ENCODE results near the gene PACS1. TPM values are rescaled to one million over a fixed set of nuclear protein-coding genes. Genes with fewer than 3 reads are reported as not detected.

PACS1 gene
- total RNA-seq, 1 experiment from 2014 or later: 41.1 TPM

GRCh38 chr11:66068923-66069714 lies 953 bp upstream of the PACS1 start:
- ChIA-PET POLR2A (interaction anchor here (0.6 kb wide), 1 partner anchor 54 kb away, joined by 3 read pairs; no protein-coding TSS in a partner anchor), CTCF (interaction anchor here (1.0 to 2.0 kb wide), 5 partner anchors 12 to 191 kb away, joined by 3 to 11 read pairs (median 6); no protein-coding TSS in a partner anchor), RAD21 (ENCODE audit: low non-redundant PET in 1 of 2, low total read pairs in 2 of 2, uncharacterized antibody in 2 of 2, unreplicated experiment in 2 of 2) (no interaction called here)
- no peaks in the 10 kb centered on the region for H4K20me1 ChIP-seq (ENCODE audit: insufficient read depth)
- peak overlapping the region; percentile 50 for H3K9ac ChIP-seq (ENCODE audit: low read length)
- no peak overlapping the region for H2AFZ ChIP-seq (ENCODE audit: low read depth, low read length, poor library complexity, severe bottlenecking)
- peaks cover 50% of the 10 kb centered on the region for H3K79me2 ChIP-seq (ENCODE audit: insufficient read depth, low read length)
- no TSS peak for BruUV-seq (replicated peaks)
- DNase-seq (ENCODE audit: low read depth, low spot score): no peak
- ATAC-seq: peak; percentile 12
- H3K27me3 ChIP-seq (ENCODE audit: insufficient read depth, low read length): no peaks in the 10 kb centered on the region
- H3K4me3 ChIP-seq (replicated peaks in 1 of 2; ENCODE audit: low read depth in 1 of 2, low read length in 2 of 2): peak overlapping the region; percentile 33 to 54
- H3K36me3 ChIP-seq (ENCODE audit: control insufficient read depth in 1 of 2, insufficient read depth in 2 of 2, low read length in 2 of 2): peaks cover 27 to 38% of the 10 kb centered on the region in 2 experiments; a peak in 3 of 4 replicates
- H3K9me3 ChIP-seq (ENCODE audit: control insufficient read depth in 1 of 2, insufficient read depth in 1 of 2, low read depth in 1 of 2, low read length in 2 of 2): no peaks in the 10 kb centered on the region
- H3K4me2 ChIP-seq (ENCODE audit: low read length): peak overlapping the region; percentile 79
- H3K4me1 ChIP-seq (ENCODE audit: control insufficient read depth in 1 of 2, insufficient read depth in 2 of 2, low read length in 2 of 2): peaks cover 10 to 21% of the 10 kb centered on the region in 2 experiments
- H3K27ac ChIP-seq (ENCODE audit: low read depth, low read length): peak overlapping the region; percentile 89
- intact Hi-C loops (cut with micrococcal nuclease): loop anchor here (2.0 kb wide), 1 partner anchor 66 kb away; no protein-coding TSS in a partner anchor
- TF ChIP-seq RAD21 (IDR thresholded peaks at IDR 0.05; ENCODE audit: low read depth) (no peak), CEBPB (IDR thresholded peaks at IDR 0.05; ENCODE audit: low read depth) (no peak), POLR2A (IDR thresholded peaks at IDR 0.05; ENCODE audit: borderline replicate concordance, extremely low read depth, insufficient read depth, insufficient read length) (no peak), ATF3 (IDR thresholded peaks at IDR 0.05) (no peak), ZFX (IDR thresholded peaks at IDR 0.05) (no peak), SRF (IDR thresholded peaks at IDR 0.05; ENCODE audit: low read depth) (no peak), CTCF (IDR thresholded peaks at IDR 0.05 in 2 of 3, conservative IDR thresholded peaks at IDR 0.05 in 1 of 3; ENCODE audit: borderline replicate concordance in 1 of 3, insufficient read depth in 1 of 3, low read depth in 2 of 3, low read length in 2 of 3) (0 out of 6 replicates have a peak, but pooled peaks of 1 of the 3 experiments have one; percentile 19)
- H3K9me2 ChIP-seq (ENCODE audit: insufficient read depth): no peaks in the 10 kb centered on the region

Data from HCT116 (cell line).